BLaER1 (cell line): Measurements from ENCODE around the gene MAP2K5.
A peak's percentile ranks its signal among the peaks of the same experiment; 100 is the strongest.

Experiments used
- H3K27ac ChIP-seq: shearing (Covaris generic); formaldehyde crosslinking; 2 replicates; pipeline ENCODE4 v1.8.1; 2022
- H3K27me3 ChIP-seq: shearing (Covaris generic); formaldehyde crosslinking; 2 replicates; pipeline ENCODE4 v1.8.1; 2022
- H3K36me3 ChIP-seq: shearing (Covaris generic); formaldehyde crosslinking; 2 replicates; pipeline ENCODE4 v1.8.1; 2022
- H3K4me1 ChIP-seq: shearing (Covaris generic); formaldehyde crosslinking; 2 replicates; pipeline ENCODE4 v1.8.1; 2022
- H3K4me2 ChIP-seq: shearing (Covaris generic); formaldehyde crosslinking; 2 replicates; pipeline ENCODE4 v1.8.1; 2022
- H3K4me3 ChIP-seq: shearing (Covaris generic); formaldehyde crosslinking; 2 replicates; pipeline ENCODE4 v1.8.1; 2022
- H3K9ac ChIP-seq: shearing (Covaris generic); formaldehyde crosslinking; 2 replicates; pipeline ENCODE4 v1.8.1; 2022
- H3K9me3 ChIP-seq: shearing (Covaris generic); formaldehyde crosslinking; 2 replicates; pipeline ENCODE4 v1.8.1; 2022
- H4K20me1 ChIP-seq: shearing (Covaris generic); formaldehyde crosslinking; 2 replicates; pipeline ENCODE4 v1.8.1; 2022
- Cebpa-rat ChIP-seq: shearing (Covaris generic); IDR thresholded peaks from 2 replicates; pipeline ENCODE4 v1.8.1; 2022

The MAP2K5 gene

GRCh38 chr15:67834581-67835296, 292.2 kb downstream of the MAP2K5 start:
- H3K4me2 ChIP-seq: peak overlapping the region; percentile 96
- peaks cover 30% of the 10 kb centered on the region for H4K20me1 ChIP-seq
- no peak overlapping the region for H3K27ac ChIP-seq
- 0 out of 2 replicates have a peak overlapping the region, but pooled peaks have one; percentile 6 for H3K9ac ChIP-seq
- peaks cover 56% of the 10 kb centered on the region for H3K4me1 ChIP-seq
- peak overlapping the region; percentile 67 for H3K4me3 ChIP-seq
- no peaks in the 10 kb centered on the region for H3K36me3 ChIP-seq
- H3K9me3 ChIP-seq: peaks cover 12% of the 10 kb centered on the region
- TF ChIP-seq Cebpa-rat: no peak
- peaks cover 94% of the 10 kb centered on the region for H3K27me3 ChIP-seq

GRCh38 chr15:67835297-67836133, 293.0 kb downstream of the MAP2K5 start:
- no peak overlapping the region for H3K27ac ChIP-seq
- no peaks in the 10 kb centered on the region for H3K36me3 ChIP-seq
- TF ChIP-seq Cebpa-rat: no peak
- peak overlapping the region; percentile 96 for H3K4me2 ChIP-seq
- peaks cover 30% of the 10 kb centered on the region for H4K20me1 ChIP-seq
- peak overlapping the region; percentile 67 for H3K4me3 ChIP-seq
- H3K9ac ChIP-seq: no peak overlapping the region
- H3K9me3 ChIP-seq: peaks cover 4% of the 10 kb centered on the region
- peaks cover 86% of the 10 kb centered on the region for H3K27me3 ChIP-seq
- peaks cover 56% of the 10 kb centered on the region for H3K4me1 ChIP-seq

GRCh38 chr15:67836134-67836455, 293.6 kb downstream of the MAP2K5 start:
- Histone ChIP-seq H4K20me1 (peaks cover 30% of the 10 kb centered on the region), H3K9ac (no peak overlapping the region), H3K27me3 (peaks cover 81% of the 10 kb centered on the region), H3K27ac (no peak overlapping the region), H3K4me2 (peak overlapping the region; percentile 96), H3K4me1 (peaks cover 61% of the 10 kb centered on the region), H3K9me3 (no peaks in the 10 kb centered on the region), H3K36me3 (no peaks in the 10 kb centered on the region), H3K4me3 (peak overlapping the region; percentile 67)
- no peak for TF ChIP-seq Cebpa-rat

GRCh38 chr15:67836477-67836876, 294.0 kb downstream of the MAP2K5 start:
- no peak overlapping the region for H3K9ac ChIP-seq
- TF ChIP-seq Cebpa-rat: no peak
- H3K27ac ChIP-seq: no peak overlapping the region
- H3K4me3 ChIP-seq: peak overlapping the region; percentile 67; the same call in 1 of the 2 replicates
- H3K27me3 ChIP-seq: peaks cover 77% of the 10 kb centered on the region
- H3K4me2 ChIP-seq: peak overlapping the region; percentile 96
- H4K20me1 ChIP-seq: peaks cover 30% of the 10 kb centered on the region
- H3K36me3 ChIP-seq: no peaks in the 10 kb centered on the region
- no peaks in the 10 kb centered on the region for H3K9me3 ChIP-seq
- peaks cover 64% of the 10 kb centered on the region for H3K4me1 ChIP-seq

GRCh38 chr15:67836955-67837354, 294.5 kb downstream of the MAP2K5 start:
- Histone ChIP-seq H4K20me1 (peaks cover 30% of the 10 kb centered on the region), H3K27ac (no peak overlapping the region), H3K9ac (no peak overlapping the region), H3K9me3 (no peaks in the 10 kb centered on the region), H3K4me3 (no peak overlapping the region), H3K36me3 (no peaks in the 10 kb centered on the region), H3K27me3 (peaks cover 72% of the 10 kb centered on the region), H3K4me2 (no peak overlapping the region), H3K4me1 (peaks cover 67% of the 10 kb centered on the region)
- TF ChIP-seq Cebpa-rat: no peak

- Histone ChIP-seq H3K4me1 (peaks cover 61% of the 10 kb centered on the region), H3K4me3 (peak overlapping the region; percentile 84), H3K4me2 (peak overlapping the region; percentile 87), H3K9me3 (no peaks in the 10 kb centered on the region), H4K20me1 (peaks cover 21% of the 10 kb centered on the region), H3K36me3 (no peaks in the 10 kb centered on the region), H3K9ac (peak overlapping the region; percentile 91), H3K27me3 (peaks cover 53% of the 10 kb centered on the region), H3K27ac (no peak overlapping the region)
- no peak for TF ChIP-seq Cebpa-rat
Observed at GRCh38 chr15:67838789-67839332, 296.4 kb downstream of the MAP2K5 start.

GRCh38 chr15:67839499-67839928, 297.0 kb downstream of the MAP2K5 start:
- H3K27ac ChIP-seq: peak overlapping the region; percentile 87

GRCh38 chr15:67839929-67840748, 297.6 kb downstream of the MAP2K5 start, which contains the start of gene RNU6-1:
Gene RNU6-1, minus strand, starts transcription at chr15:67840045.
- Histone ChIP-seq H3K9me3 (no peaks in the 10 kb centered on the region), H4K20me1 (peaks cover 10% of the 10 kb centered on the region), H3K27ac (peak within 1 kb of the TSS; percentile 87), H3K4me3 (peak within 1 kb of the TSS; percentile 84), H3K4me2 (peak within 1 kb of the TSS; percentile 91), H3K27me3 (peaks cover 40% of the 10 kb centered on the region), H3K4me1 (peaks cover 48% of the 10 kb centered on the region), H3K36me3 (no peaks in the 10 kb centered on the region), H3K9ac (peak within 1 kb of the TSS; percentile 91)
- TF ChIP-seq Cebpa-rat: no peak

More at GRCh38 chr15:67839499-67839928, 297.0 kb downstream of the MAP2K5 start:
- H3K4me3 ChIP-seq: peak overlapping the region; percentile 84
- no peaks in the 10 kb centered on the region for H3K36me3 ChIP-seq
- H4K20me1 ChIP-seq: peaks cover 15% of the 10 kb centered on the region
- TF ChIP-seq Cebpa-rat: no peak
- peak overlapping the region; percentile 87 for H3K4me2 ChIP-seq
- peaks cover 46% of the 10 kb centered on the region for H3K27me3 ChIP-seq
- H3K4me1 ChIP-seq: peaks cover 55% of the 10 kb centered on the region
- peak overlapping the region; percentile 91 for H3K9ac ChIP-seq
- H3K9me3 ChIP-seq: no peaks in the 10 kb centered on the region
